ENCODE measurements around the gene CNNM3.

- TF ChIP-seq REST (IDR thresholded peaks at IDR 0.05; ENCODE audit: insufficient read depth in 1 of 2, low read depth in 2 of 2, low read length in 1 of 2) (no peak), POLR2AphosphoS5 (IDR thresholded peaks at IDR 0.05; ENCODE audit: low read depth, low read length) (no peak)
- TF ChIP-seq, protein P1, sequence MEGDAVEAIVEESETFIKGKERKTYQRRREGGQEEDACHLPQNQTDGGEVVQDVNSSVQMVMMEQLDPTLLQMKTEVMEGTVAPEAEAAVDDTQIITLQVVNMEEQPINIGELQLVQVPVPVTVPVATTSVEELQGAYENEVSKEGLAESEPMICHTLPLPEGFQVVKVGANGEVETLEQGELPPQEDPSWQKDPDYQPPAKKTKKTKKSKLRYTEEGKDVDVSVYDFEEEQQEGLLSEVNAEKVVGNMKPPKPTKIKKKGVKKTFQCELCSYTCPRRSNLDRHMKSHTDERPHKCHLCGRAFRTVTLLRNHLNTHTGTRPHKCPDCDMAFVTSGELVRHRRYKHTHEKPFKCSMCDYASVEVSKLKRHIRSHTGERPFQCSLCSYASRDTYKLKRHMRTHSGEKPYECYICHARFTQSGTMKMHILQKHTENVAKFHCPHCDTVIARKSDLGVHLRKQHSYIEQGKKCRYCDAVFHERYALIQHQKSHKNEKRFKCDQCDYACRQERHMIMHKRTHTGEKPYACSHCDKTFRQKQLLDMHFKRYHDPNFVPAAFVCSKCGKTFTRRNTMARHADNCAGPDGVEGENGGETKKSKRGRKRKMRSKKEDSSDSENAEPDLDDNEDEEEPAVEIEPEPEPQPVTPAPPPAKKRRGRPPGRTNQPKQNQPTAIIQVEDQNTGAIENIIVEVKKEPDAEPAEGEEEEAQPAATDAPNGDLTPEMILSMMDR (IDR thresholded peaks at IDR 0.05) = no peak
These were observed 36.6 kb downstream of the CNNM3 start for GRCh38 chr2:96852667-96853066.
